ENCODE results near the gene AVPR2. TPM values are rescaled to one million over a fixed set of nuclear protein-coding genes. Genes with fewer than 3 reads are reported as not detected.

Gene AVPR2
- total and polyA plus RNA-seq, 8 donors = 0.12 to 1.3 (median 0.40) TPM

DNA sequence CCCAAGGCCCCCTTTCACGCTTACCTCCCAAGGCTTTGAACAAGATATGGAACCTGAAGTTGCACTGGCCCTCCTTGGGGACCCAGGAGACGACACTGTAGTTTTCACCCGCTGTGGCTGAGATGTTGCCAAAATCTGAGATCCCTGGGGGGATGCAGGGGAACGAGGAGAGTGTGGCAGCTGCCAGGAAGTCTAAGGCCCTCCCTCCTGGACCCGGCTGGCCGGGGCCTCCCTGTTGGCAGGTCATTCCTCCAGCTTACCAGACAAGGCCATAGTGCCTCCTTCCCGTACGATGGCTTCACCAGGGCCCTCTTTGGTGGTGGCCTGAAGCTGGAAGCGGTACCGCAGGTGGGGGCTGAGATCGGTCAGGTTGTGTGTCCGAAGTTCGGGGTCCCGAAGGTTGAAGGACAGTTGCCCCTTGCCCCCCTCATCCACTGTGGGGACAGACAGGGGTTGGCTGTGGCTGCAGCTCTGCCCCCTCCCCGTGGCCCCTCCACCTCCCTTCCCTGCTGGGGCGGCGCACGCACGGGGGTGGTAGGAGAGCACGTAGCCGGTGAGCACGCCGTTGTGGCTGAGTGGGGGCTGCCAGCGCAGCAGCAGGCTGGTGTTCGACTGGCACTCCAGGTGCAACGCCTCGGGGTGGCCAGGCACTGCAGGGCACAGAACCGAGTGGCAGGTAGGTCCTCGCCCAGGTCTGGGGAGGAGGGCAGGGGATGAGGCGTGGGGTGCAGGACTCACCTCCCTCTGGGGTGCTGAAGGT, 39.7 kb upstream of the AVPR2 start:
- Histone ChIP-seq H3K27me3 (peaks cover 0 to 5% (median 0%) of the 10 kb centered on the region in 4 donors), H3K27ac (no peak overlapping the region), H3K9me3 (no peaks in the 10 kb centered on the region), H3K4me1 (no peaks in the 10 kb centered on the region), H3K4me3 (no peak overlapping the region), H3K36me3 (no peaks in the 10 kb centered on the region)
- ATAC-seq = no peak
- DNase-seq = peak in 2 of 6 donors; percentile 51 to 66
- intact Hi-C loops (cut with DNase I) = no loop called here
- TF ChIP-seq, protein P1, sequence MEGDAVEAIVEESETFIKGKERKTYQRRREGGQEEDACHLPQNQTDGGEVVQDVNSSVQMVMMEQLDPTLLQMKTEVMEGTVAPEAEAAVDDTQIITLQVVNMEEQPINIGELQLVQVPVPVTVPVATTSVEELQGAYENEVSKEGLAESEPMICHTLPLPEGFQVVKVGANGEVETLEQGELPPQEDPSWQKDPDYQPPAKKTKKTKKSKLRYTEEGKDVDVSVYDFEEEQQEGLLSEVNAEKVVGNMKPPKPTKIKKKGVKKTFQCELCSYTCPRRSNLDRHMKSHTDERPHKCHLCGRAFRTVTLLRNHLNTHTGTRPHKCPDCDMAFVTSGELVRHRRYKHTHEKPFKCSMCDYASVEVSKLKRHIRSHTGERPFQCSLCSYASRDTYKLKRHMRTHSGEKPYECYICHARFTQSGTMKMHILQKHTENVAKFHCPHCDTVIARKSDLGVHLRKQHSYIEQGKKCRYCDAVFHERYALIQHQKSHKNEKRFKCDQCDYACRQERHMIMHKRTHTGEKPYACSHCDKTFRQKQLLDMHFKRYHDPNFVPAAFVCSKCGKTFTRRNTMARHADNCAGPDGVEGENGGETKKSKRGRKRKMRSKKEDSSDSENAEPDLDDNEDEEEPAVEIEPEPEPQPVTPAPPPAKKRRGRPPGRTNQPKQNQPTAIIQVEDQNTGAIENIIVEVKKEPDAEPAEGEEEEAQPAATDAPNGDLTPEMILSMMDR (IDR thresholded peaks at IDR 0.05) = no peak
- no peak for FAIRE-seq
- WGBS, 2 donors = 69 to 82% methylated on average over 30 of the region's 30 CpGs

DNA sequence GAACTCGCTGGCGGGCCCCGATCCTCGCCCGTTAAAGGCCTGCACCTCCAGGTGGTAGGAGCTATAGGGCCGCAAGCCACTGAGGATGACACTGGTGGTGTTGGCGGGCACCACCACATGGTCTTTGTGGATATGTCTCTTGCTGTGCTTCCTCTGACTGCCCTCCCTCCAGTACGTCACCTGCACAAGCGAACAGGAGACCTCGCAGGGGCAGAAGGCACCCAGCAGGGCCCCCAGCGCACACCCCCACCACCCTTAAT, 39.2 kb upstream of the AVPR2 start:
- H3K4me1 ChIP-seq = no peaks in the 10 kb centered on the region
- no peak for ATAC-seq
- no peaks in the 10 kb centered on the region for H3K36me3 ChIP-seq
- WGBS, 2 donors = 81 to 87% methylated on average over 11 of the region's 11 CpGs
- FAIRE-seq = no peak
- DNase-seq = no peak
- no peak overlapping the region for H3K4me3 ChIP-seq
- H3K9me3 ChIP-seq = no peaks in the 10 kb centered on the region
- TF ChIP-seq, protein P1 (IDR thresholded peaks at IDR 0.05) = no peak
- H3K27me3 ChIP-seq = peaks cover 0 to 8% (median 0%) of the 10 kb centered on the region in 4 donors
- intact Hi-C loops (cut with DNase I) = no loop called here
- no peak overlapping the region for H3K27ac ChIP-seq

DNA sequence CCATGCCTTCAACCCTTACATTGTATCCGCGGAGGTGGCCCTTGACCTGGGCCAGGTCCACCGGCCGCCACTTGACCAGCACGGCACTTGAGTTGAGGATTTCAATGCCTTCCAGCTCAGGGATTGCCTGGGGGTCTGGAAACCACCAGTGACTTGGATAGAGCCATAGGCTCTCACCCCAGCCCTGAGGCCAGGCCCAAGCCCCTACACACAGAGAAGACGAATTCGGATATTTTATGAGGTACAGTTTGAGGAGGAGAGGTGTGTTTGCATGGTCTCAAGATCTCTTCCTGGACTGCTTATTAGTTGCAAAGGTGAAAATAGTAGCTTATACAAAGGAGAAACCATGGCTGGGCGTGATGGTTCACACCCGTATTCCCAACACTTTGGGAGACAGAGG, 38.8 kb upstream of the AVPR2 start:
- 82 to 84% methylated on average over 9 of the region's 9 CpGs for WGBS, 2 donors
- FAIRE-seq (no peak), DNase-seq (peak in 1 of 6 donors; percentile 31), ATAC-seq (no peak)
- Histone ChIP-seq H3K9me3 (no peaks in the 10 kb centered on the region), H3K36me3 (no peaks in the 10 kb centered on the region), H3K27me3 (peaks cover 0 to 8% (median 0%) of the 10 kb centered on the region in 4 donors), H3K27ac (no peak overlapping the region), H3K4me3 (no peak overlapping the region), H3K4me1 (no peaks in the 10 kb centered on the region)
- TF ChIP-seq, protein P1 (IDR thresholded peaks at IDR 0.05) = no peak
- intact Hi-C loops (cut with DNase I) = no loop called here

DNA sequence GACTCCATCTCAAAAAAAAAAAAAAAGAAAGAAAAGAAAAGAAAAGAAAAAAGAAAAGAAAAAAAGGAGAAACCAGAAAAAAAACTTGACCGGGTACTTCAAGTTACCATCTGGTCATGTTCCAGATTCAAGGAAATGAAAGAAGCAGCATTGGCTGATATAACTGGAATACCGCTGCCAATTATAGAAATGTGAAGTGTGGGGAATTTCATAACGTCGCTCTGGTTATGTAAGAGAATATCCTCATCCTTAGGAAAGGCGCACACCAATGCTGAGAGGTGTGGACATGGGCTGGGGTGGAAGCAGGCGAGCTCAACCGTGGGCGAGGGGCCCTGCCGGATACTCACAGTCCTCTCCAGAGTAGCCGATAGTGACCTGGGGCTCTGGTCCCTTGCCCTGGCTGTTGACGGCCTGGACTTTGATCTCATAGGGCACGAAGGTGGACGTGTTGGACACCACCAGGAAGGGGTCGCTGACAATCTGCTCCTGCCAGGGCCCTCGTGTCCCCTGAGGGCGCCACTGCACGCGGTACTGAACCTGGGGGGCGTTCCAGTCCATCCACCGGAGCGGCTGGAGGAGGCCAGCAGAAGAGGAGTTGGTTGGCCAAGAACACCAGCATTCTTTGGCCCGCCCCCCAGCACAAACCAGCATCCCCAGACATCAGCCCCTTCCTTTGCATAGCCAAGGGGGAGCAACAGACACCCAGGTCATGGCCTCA, 38.0 kb upstream of the AVPR2 start:
- no peaks in the 10 kb centered on the region for H3K4me1 ChIP-seq
- no peak overlapping the region for H3K4me3 ChIP-seq
- peak in 2 of 6 donors; percentile 30 to 58 for DNase-seq
- intact Hi-C loops (cut with DNase I) = no loop called here
- no peak overlapping the region for H3K27ac ChIP-seq
- FAIRE-seq = no peak
- peaks cover 0 to 8% (median 0%) of the 10 kb centered on the region in 4 donors for H3K27me3 ChIP-seq
- no peaks in the 10 kb centered on the region for H3K9me3 ChIP-seq
- WGBS, 2 donors = 69 to 75% methylated on average over 22 of the region's 22 CpGs
- ATAC-seq = no peak
- H3K36me3 ChIP-seq = no peaks in the 10 kb centered on the region
- TF ChIP-seq, protein P1 (IDR thresholded peaks at IDR 0.05) = no peak

DNA sequence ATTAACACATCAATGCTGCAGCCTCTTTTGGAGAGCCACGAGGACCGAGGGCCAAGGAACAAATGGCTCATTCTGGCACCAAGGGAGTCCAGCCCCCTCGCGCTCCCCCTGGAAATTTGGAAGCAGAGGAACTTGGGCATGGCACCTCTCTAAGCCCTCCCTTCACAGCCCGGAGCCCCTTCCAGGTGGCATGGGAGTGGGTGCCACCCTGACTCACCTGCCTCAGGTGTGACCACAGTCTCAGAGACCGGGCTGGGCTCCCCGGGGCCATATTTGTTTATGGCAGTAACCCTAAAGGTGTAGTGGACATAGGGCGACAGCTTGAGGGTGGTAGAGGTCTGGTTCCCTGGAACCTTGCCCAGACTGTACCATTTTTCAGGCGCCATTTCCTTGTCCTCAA, 37.3 kb upstream of the AVPR2 start:
- TF ChIP-seq, protein P1 (IDR thresholded peaks at IDR 0.05) = no peak
- no peak overlapping the region for H3K4me3 ChIP-seq
- H3K4me1 ChIP-seq = no peaks in the 10 kb centered on the region
- ATAC-seq (no peak), FAIRE-seq (no peak), DNase-seq (peak in 2 of 6 donors; percentile 34 to 47)
- no peaks in the 10 kb centered on the region for H3K9me3 ChIP-seq
- no peaks in the 10 kb centered on the region for H3K36me3 ChIP-seq
- H3K27ac ChIP-seq = no peak overlapping the region
- H3K27me3 ChIP-seq = peaks cover 0 to 8% (median 0%) of the 10 kb centered on the region in 4 donors
- 70 to 81% methylated on average over 9 of the region's 9 CpGs for WGBS, 2 donors
- intact Hi-C loops (cut with DNase I) = no loop called here
